Effector memory CD4-positive, alpha-beta T cell (primary cell): Measurements from ENCODE around the gene AFG1L.

ENCODE experiments used
- DNase-seq, 3 donors: peaks; one replicate each; pipeline ENCODE4 v3.0.0-alpha.2; 2020
- H3K27ac ChIP-seq: 2 replicates; pipeline ENCODE4 v1.7.0; 2013; ENCODE audit warnings: mild to moderate bottlenecking, low read length, moderate library complexity; ENCODE audit not compliant: insufficient read depth, poor library complexity, severe bottlenecking
- H3K27me3 ChIP-seq: replicated peaks from 2 replicates; pipeline ENCODE4 v1.7.0; 2013; ENCODE audit warnings: mild to moderate bottlenecking, low read length; ENCODE audit not compliant: insufficient read depth, control insufficient read depth, poor library complexity, severe bottlenecking
- H3K36me3 ChIP-seq: 2 replicates; pipeline ENCODE4 v1.7.0; 2013; ENCODE audit warnings: mild to moderate bottlenecking, low read length, moderate library complexity; ENCODE audit not compliant: control insufficient read depth, insufficient read depth
- H3K4me1 ChIP-seq: 2 replicates; pipeline ENCODE4 v1.7.0; 2013; ENCODE audit warnings: low read length, mild to moderate bottlenecking; ENCODE audit not compliant: control insufficient read depth, insufficient read depth, poor library complexity, severe bottlenecking
- H3K4me3 ChIP-seq: 2 replicates; pipeline ENCODE4 v1.7.0; 2013; ENCODE audit warnings: low read length, low read depth, mild to moderate bottlenecking; ENCODE audit not compliant: insufficient read depth, poor library complexity, severe bottlenecking
- H3K9me3 ChIP-seq: 2 replicates; pipeline ENCODE4 v1.7.0; 2013; ENCODE audit warnings: mild to moderate bottlenecking, low read length, moderate library complexity; ENCODE audit not compliant: control insufficient read depth

AFG1L gene

GRCh38 chr6:108543175-108543940, 248.5 kb downstream of the AFG1L start:
- Histone ChIP-seq H3K27me3 (peaks cover 4% of the 10 kb centered on the region), H3K36me3 (no peaks in the 10 kb centered on the region), H3K4me3 (no peak overlapping the region), H3K4me1 (peaks cover 5% of the 10 kb centered on the region), H3K9me3 (no peaks in the 10 kb centered on the region), H3K27ac (no peak overlapping the region)
- DNase-seq, result no peak

- no peak for DNase-seq
- H3K36me3 ChIP-seq, result no peaks in the 10 kb centered on the region
- peaks cover 5% of the 10 kb centered on the region for H3K4me1 ChIP-seq
- no peak overlapping the region for H3K4me3 ChIP-seq
- H3K27me3 ChIP-seq, result peaks cover 4% of the 10 kb centered on the region
- H3K27ac ChIP-seq, result no peak overlapping the region
- no peaks in the 10 kb centered on the region for H3K9me3 ChIP-seq
These were observed 249.8 kb downstream of the AFG1L start for GRCh38 chr6:108544606-108545005.

GRCh38 chr6:108546079-108547049, 251.5 kb downstream of the AFG1L start:
- Histone ChIP-seq H3K9me3 (no peaks in the 10 kb centered on the region), H3K27me3 (no peaks in the 10 kb centered on the region), H3K4me1 (peaks cover 5% of the 10 kb centered on the region), H3K27ac (no peak overlapping the region), H3K36me3 (no peaks in the 10 kb centered on the region), H3K4me3 (no peak overlapping the region)
- DNase-seq, result no peak

GRCh38 chr6:108549241-108549640, 254.4 kb downstream of the AFG1L start:
- H3K27me3 ChIP-seq, result no peaks in the 10 kb centered on the region
- no peaks in the 10 kb centered on the region for H3K36me3 ChIP-seq
- H3K4me3 ChIP-seq, result no peak overlapping the region
- no peak overlapping the region for H3K27ac ChIP-seq
- H3K9me3 ChIP-seq, result no peaks in the 10 kb centered on the region
- DNase-seq, result no peak
- no peaks in the 10 kb centered on the region for H3K4me1 ChIP-seq

- H3K4me1 ChIP-seq, result no peaks in the 10 kb centered on the region
- H3K4me3 ChIP-seq, result no peak overlapping the region
- no peaks in the 10 kb centered on the region for H3K36me3 ChIP-seq
- H3K27ac ChIP-seq, result no peak overlapping the region
- no peaks in the 10 kb centered on the region for H3K9me3 ChIP-seq
- no peaks in the 10 kb centered on the region for H3K27me3 ChIP-seq
- DNase-seq, result no peak
These were observed 254.9 kb downstream of the AFG1L start for GRCh38 chr6:108549741-108550140.

- Histone ChIP-seq H3K36me3 (no peaks in the 10 kb centered on the region), H3K4me3 (no peak overlapping the region), H3K27ac (no peak overlapping the region), H3K4me1 (no peaks in the 10 kb centered on the region), H3K9me3 (no peaks in the 10 kb centered on the region), H3K27me3 (no peaks in the 10 kb centered on the region)
- DNase-seq, result no peak
These were observed 255.4 kb downstream of the AFG1L start for GRCh38 chr6:108550256-108550655.

- Histone ChIP-seq H3K9me3 (no peaks in the 10 kb centered on the region), H3K4me3 (no peak overlapping the region), H3K36me3 (no peaks in the 10 kb centered on the region), H3K27ac (no peak overlapping the region), H3K4me1 (peaks cover 6% of the 10 kb centered on the region), H3K27me3 (no peaks in the 10 kb centered on the region)
- no peak for DNase-seq
These were observed 260.7 kb downstream of the AFG1L start for GRCh38 chr6:108555399-108556052.

GRCh38 chr6:108556250-108556649, 261.4 kb downstream of the AFG1L start:
- Histone ChIP-seq H3K27me3 (no peaks in the 10 kb centered on the region), H3K27ac (no peak overlapping the region), H3K9me3 (no peaks in the 10 kb centered on the region), H3K36me3 (no peaks in the 10 kb centered on the region), H3K4me1 (peaks cover 6% of the 10 kb centered on the region), H3K4me3 (no peak overlapping the region)
- no peak for DNase-seq

- peaks cover 10% of the 10 kb centered on the region for H3K4me1 ChIP-seq
- no peak for DNase-seq
- peak overlapping the region; percentile 99 for H3K27ac ChIP-seq
- no peaks in the 10 kb centered on the region for H3K9me3 ChIP-seq
- no peaks in the 10 kb centered on the region for H3K27me3 ChIP-seq
- no peaks in the 10 kb centered on the region for H3K36me3 ChIP-seq
- peak overlapping the region; percentile 70 for H3K4me3 ChIP-seq
These were observed 262.1 kb downstream of the AFG1L start for GRCh38 chr6:108556866-108557493.
